Measurements from ENCODE around the gene GPR31.

Gene GPR31

DNA sequence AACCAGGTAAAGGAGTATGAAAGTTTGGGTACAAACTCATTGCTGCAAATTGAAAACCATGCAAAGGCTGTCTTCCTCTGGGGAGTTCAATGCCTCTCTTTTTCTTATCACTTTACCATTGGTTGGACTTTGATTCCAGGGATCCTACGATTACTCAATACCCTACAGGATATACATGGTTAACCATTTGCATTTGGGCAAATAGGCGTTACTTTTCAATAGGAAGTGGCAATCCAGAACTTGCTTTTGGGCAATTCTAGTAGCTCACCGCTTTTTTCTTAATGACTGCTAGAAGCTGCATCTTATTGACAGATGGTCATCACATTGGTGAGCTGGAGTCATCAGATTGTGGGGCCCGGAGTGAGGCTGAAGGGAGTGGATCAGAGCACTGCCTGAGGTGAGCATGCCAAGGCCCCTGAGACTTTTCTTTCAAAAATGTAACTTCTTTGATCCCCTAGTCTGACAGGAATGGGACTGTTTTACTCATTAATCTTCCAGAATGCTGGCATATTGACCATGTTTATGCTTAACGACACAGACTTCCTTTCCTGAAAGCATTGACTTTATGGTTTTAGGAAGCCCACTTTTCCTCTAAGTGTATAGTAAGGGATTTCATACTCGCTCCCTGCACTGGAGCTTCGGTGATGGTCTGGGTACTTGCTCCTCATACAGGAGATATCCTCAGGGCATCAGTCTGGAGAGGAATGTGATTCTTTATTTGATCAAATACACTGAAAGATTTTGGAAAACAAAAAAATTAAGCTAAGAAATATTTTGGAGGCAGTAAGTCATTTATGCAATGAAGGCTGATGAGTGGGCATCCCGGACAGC, 34.7 kb downstream of the GPR31 start, which contains the start of gene CCR6:
Gene CCR6 (plus strand): TSS at position 270 of the 831 bp plus-strand sequence. CDS start 13,039 bp downstream, outside the sequence.
- Histone ChIP-seq H3K9ac (ENCODE audit: insufficient read length) (no peak within 1 kb of the TSS), H3K4me3 (no peak within 1 kb of the TSS), H3K27ac (no peak within 1 kb of the TSS), H3K36me3 (ENCODE audit: insufficient read depth, low read length) (no peaks in the 10 kb centered on the region), H3K9me3 (ENCODE audit: low read depth, low read length) (no peaks in the 10 kb centered on the region)
- DNase-seq (ENCODE audit: low read depth, low spot score): no peak
- TF ChIP-seq POLR2AphosphoS5 (IDR thresholded peaks at IDR 0.05; ENCODE audit: borderline replicate concordance, low read depth, low read length) (no peak), EZH2 (IDR thresholded peaks at IDR 0.05) (no peak), FOXP2 (optimal IDR thresholded peaks at IDR 0.05; ENCODE audit: control extremely low read depth, extremely low read length, insufficient read depth) (no peak)

DNA sequence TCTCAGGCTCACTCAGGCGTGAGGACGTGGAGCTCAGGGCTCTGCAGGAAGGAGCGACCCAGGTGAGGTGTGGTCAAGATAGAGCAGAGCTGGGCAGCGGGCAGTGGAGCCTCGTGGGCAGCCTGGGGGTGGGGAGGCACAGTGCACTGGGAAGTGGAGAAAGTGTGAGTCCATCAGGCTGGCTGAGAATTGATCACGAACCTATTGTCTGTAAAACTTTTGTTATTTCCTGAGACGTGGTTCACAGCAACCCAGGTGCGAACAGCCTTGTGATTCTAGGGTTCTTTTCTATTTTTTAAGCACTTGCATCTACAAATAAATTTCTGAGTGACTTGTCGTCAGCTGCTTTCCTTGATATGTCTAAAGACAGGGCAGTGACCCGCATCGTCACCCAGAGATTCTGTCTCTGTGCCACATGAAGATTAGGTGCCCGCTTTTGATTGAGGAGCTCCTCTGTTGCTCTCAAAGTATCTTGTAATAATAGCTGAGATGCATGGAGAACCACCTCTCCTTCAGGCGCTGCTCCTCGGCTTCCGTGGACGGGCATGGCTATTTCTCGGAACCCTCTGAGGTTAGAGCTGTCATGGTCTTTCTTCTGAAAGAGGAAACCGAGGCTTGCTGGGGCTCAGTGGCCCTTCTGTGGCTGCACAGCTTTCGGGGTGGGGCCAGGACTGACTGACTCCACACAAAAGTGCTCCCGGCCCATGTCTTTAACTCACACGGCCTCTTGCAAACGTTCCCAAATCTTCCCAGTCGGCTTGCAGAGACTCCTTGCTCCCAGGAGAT, 35.5 kb downstream of the GPR31 start:
- Histone ChIP-seq H3K27ac (no peak overlapping the region), H3K9me3 (ENCODE audit: low read depth, low read length) (no peaks in the 10 kb centered on the region), H3K4me3 (no peak overlapping the region), H3K9ac (ENCODE audit: insufficient read length) (no peak overlapping the region), H3K36me3 (ENCODE audit: insufficient read depth, low read length) (no peaks in the 10 kb centered on the region)
- TF ChIP-seq POLR2AphosphoS5 (IDR thresholded peaks at IDR 0.05; ENCODE audit: borderline replicate concordance, low read depth, low read length) (no peak), FOXP2 (optimal IDR thresholded peaks at IDR 0.05; ENCODE audit: control extremely low read depth, extremely low read length, insufficient read depth) (no peak), EZH2 (IDR thresholded peaks at IDR 0.05) (no peak)
- no peak for DNase-seq (ENCODE audit: low read depth, low spot score)

DNA sequence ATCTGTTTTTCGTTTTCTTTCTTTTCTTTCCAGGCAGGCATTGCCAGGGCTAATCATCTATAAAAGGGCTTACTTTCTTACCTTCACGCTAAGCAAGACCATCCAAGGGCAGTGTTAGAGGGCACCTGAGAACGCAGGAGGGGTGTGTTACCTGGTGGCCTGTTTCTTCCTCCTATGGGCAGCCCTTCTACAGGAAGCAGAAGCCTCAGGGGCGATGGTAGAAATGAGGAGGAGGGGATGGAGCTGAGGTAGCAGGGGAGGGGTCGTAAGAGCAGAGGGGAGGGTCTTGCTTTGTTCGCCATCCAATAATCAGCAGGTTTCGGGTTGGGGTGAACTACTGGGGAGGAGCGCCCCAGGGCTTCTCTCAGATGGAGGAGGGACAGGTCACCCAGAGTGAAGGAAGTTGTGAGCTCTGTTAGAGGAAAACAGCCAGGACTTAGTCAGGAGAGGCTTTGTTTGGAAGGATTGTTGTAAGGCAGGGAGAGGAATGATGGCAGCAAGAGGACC, 36.4 kb downstream of the GPR31 start:
- no peak overlapping the region for H3K27ac ChIP-seq
- no peak for DNase-seq (ENCODE audit: low read depth, low spot score)
- no peaks in the 10 kb centered on the region for H3K36me3 ChIP-seq (ENCODE audit: insufficient read depth, low read length)
- TF ChIP-seq POLR2AphosphoS5 (IDR thresholded peaks at IDR 0.05; ENCODE audit: borderline replicate concordance, low read depth, low read length) (no peak), EZH2 (IDR thresholded peaks at IDR 0.05) (no peak), FOXP2 (optimal IDR thresholded peaks at IDR 0.05; ENCODE audit: control extremely low read depth, extremely low read length, insufficient read depth) (no peak)
- no peak overlapping the region for H3K9ac ChIP-seq (ENCODE audit: insufficient read length)
- no peaks in the 10 kb centered on the region for H3K9me3 ChIP-seq (ENCODE audit: low read depth, low read length)
- no peak overlapping the region for H3K4me3 ChIP-seq

DNA sequence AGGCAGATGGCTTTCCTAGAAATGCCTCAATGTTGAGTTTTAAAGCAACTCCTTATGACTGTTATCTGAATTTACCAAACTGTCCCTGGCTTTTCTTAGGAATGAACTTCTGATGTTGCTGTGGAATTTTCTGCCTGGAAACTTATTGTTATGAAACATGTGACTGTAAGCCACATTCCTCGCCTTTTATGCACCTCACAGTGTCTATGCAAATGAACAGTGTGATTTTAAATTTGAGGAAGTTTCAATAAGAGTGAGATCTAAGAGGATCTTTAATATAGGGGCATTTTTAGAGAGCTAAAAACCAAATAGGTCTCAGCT, 37.2 kb downstream of the GPR31 start:
- DNase-seq (ENCODE audit: low read depth, low spot score): no peak
- no peak overlapping the region for H3K27ac ChIP-seq
- H3K9ac ChIP-seq (ENCODE audit: insufficient read length): no peak overlapping the region
- TF ChIP-seq POLR2AphosphoS5 (IDR thresholded peaks at IDR 0.05; ENCODE audit: borderline replicate concordance, low read depth, low read length) (no peak), EZH2 (IDR thresholded peaks at IDR 0.05) (no peak), FOXP2 (optimal IDR thresholded peaks at IDR 0.05; ENCODE audit: control extremely low read depth, extremely low read length, insufficient read depth) (no peak)
- no peaks in the 10 kb centered on the region for H3K9me3 ChIP-seq (ENCODE audit: low read depth, low read length)
- no peak overlapping the region for H3K4me3 ChIP-seq
- H3K36me3 ChIP-seq (ENCODE audit: insufficient read depth, low read length): no peaks in the 10 kb centered on the region

DNA sequence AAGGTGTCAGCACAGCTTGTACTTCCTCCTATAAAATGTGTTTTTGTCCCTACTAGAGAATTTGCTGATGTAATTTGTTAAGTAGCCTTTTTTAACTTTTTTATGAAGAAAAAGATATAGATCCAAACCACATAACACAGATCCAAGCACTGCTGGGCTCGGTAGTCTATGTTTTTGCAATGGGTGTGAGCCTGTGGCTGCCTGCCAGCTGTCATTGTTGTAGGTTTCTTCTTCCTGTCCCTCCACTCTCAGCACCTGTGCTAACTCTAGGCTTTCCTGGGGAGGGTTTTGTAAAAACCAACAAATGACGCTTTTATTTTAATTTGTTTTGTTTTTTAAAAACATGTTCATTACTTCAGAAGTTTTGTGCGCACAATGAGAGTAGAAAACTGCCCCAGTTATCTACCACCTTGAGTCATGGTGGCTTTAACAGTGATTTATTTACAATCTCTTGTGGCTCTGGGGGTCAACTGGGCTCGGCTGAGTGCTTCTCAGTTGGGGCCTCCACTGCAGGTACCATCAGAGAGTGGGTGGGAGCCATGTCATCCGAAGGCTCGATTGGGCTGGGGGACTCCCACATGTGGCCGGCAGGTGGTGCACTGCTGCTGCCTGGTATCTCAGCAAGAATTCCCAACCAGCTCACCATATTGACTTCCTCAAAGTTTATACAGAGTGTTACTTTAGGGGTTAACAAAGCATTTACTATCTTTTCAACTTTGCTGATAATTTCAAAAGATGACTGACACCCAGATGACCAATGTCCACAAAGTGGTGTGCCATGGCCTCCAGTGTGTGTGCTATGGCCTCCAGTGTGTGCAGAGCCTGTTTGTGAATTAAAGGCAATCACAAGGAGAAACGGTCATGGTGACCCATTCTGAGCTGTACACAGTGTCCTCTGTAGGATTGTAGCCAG, 37.9 kb downstream of the GPR31 start:
- no peak for TF ChIP-seq POLR2AphosphoS5 (IDR thresholded peaks at IDR 0.05; ENCODE audit: borderline replicate concordance, low read depth, low read length)
- no peak for TF ChIP-seq FOXP2 (optimal IDR thresholded peaks at IDR 0.05; ENCODE audit: control extremely low read depth, extremely low read length, insufficient read depth)
- TF ChIP-seq EZH2 (IDR thresholded peaks at IDR 0.05): no peak
- Histone ChIP-seq H3K9me3 (ENCODE audit: low read depth, low read length) (no peaks in the 10 kb centered on the region), H3K36me3 (ENCODE audit: insufficient read depth, low read length) (no peaks in the 10 kb centered on the region), H3K27ac (no peak overlapping the region), H3K4me3 (no peak overlapping the region), H3K9ac (ENCODE audit: insufficient read length) (no peak overlapping the region)
- DNase-seq (ENCODE audit: low read depth, low spot score): no peak

DNA sequence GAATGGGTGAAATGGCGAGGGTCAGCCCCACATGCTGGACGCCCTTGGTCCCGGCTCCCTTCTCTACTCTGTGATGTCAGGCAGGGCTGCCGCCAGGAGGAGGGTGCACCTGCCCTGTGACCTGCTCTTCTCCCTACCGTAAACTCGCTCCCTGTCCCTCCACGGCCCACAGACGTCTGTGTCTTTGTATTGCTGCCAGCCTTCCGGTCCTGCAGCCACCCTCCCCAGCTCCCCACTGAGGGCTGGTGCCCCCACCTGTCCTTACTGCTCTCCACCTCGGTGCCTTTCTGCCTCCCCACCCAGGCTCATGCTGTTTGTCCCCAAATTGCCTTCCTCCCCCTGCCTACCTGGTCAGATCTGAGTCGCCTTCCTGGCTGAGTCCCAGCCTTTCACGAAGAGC, 38.9 kb downstream of the GPR31 start:
- Histone ChIP-seq H3K27ac (no peak overlapping the region), H3K9me3 (ENCODE audit: low read depth, low read length) (no peaks in the 10 kb centered on the region)
- TF ChIP-seq EZH2 (IDR thresholded peaks at IDR 0.05) (no peak), POLR2AphosphoS5 (IDR thresholded peaks at IDR 0.05; ENCODE audit: borderline replicate concordance, low read depth, low read length) (no peak), FOXP2 (optimal IDR thresholded peaks at IDR 0.05; ENCODE audit: control extremely low read depth, extremely low read length, insufficient read depth) (no peak)

DNA sequence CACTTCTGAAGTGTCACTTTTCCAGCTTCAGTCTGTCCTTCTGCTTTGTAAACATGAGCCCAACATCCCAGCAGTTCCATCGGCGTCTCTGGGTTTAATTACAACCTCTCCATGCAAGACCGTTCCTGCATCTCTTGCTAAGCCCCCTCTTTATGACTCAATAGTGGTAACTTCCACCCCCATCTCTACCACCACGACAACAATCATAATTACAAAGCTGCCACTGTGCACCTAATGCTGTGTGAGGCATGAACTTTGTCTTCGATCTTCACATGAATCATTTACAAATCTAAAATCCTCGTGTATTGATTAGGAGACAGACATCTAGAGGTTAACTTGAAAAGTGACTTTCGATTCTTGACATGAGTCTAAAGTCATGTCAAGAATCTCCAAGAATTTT, 39.8 kb downstream of the GPR31 start:
- Histone ChIP-seq H3K9ac (ENCODE audit: insufficient read length) (no peak overlapping the region), H3K4me3 (no peak overlapping the region)
- TF ChIP-seq EZH2 (IDR thresholded peaks at IDR 0.05) (no peak), POLR2AphosphoS5 (IDR thresholded peaks at IDR 0.05; ENCODE audit: borderline replicate concordance, low read depth, low read length) (no peak), FOXP2 (optimal IDR thresholded peaks at IDR 0.05; ENCODE audit: control extremely low read depth, extremely low read length, insufficient read depth) (no peak)

More for the DNA sequence above, 38.9 kb downstream of the GPR31 start:
- H3K36me3 ChIP-seq (ENCODE audit: insufficient read depth, low read length): no peaks in the 10 kb centered on the region
- H3K4me3 ChIP-seq: no peak overlapping the region
- no peak overlapping the region for H3K9ac ChIP-seq (ENCODE audit: insufficient read length)
- DNase-seq (ENCODE audit: low read depth, low spot score): no peak

More for the DNA sequence above, 39.8 kb downstream of the GPR31 start:
- Histone ChIP-seq H3K9me3 (ENCODE audit: low read depth, low read length) (no peaks in the 10 kb centered on the region), H3K27ac (no peak overlapping the region), H3K36me3 (ENCODE audit: insufficient read depth, low read length) (no peaks in the 10 kb centered on the region)
- no peak for DNase-seq (ENCODE audit: low read depth, low spot score)
